ENCODE measurements around the gene GABRR2. TPM values are rescaled to one million over a fixed set of nuclear protein-coding genes. Genes with fewer than 3 reads are reported as not detected.

Gene GABRR2
- total RNA-seq, 2 donors from 2014 or later = 0.33 to 0.35 TPM

GRCh38 chr6:89209457-89209856, 105.6 kb downstream of the GABRR2 start:
- Histone ChIP-seq H3K4me1 (no peaks in the 10 kb centered on the region), H3K4me3 (no peak overlapping the region), H3K27ac (no peak overlapping the region), H3K27me3 (no peaks in the 10 kb centered on the region), H3K36me3 (no peaks in the 10 kb centered on the region), H3K9me3 (no peaks in the 10 kb centered on the region)
- DNase-seq (ENCODE audit: low spot score) = no peak
- no peak for TF ChIP-seq CTCF (IDR thresholded peaks at IDR 0.05)

- no peaks in the 10 kb centered on the region for H3K27me3 ChIP-seq
- H3K36me3 ChIP-seq = no peaks in the 10 kb centered on the region
- H3K4me3 ChIP-seq = no peak overlapping the region
- no peak for TF ChIP-seq CTCF (IDR thresholded peaks at IDR 0.05)
- H3K9me3 ChIP-seq = no peaks in the 10 kb centered on the region
- no peak overlapping the region for H3K27ac ChIP-seq
- no peak for DNase-seq (ENCODE audit: low spot score)
- no peaks in the 10 kb centered on the region for H3K4me1 ChIP-seq
These were observed 106.5 kb downstream of the GABRR2 start for GRCh38 chr6:89208551-89208950.

Other genes with a start within 250 kb of the GABRR2 start
- gene PNRC1, start 234.5 kb downstream of the GABRR2 start, total RNA-seq = 100 to 1,000 TPM; 180 to 201 TPM
- under 1 TPM in 1 of 2 donors, not detected in 1; 0.75 TPM for gene SRSF12, start 197.2 kb downstream of the GABRR2 start, total RNA-seq
- gene PM20D2, start 169.2 kb downstream of the GABRR2 start, total RNA-seq = 10 to 100 TPM; 13.3 to 15.5 TPM
- gene GABRR1, start 97.9 kb downstream of the GABRR2 start, total RNA-seq = under 1 TPM in 1 of 2 donors, not detected in 1; 0.24 TPM
- gene UBE2J1, start 37.4 kb upstream of the GABRR2 start, total RNA-seq = 10 to 100 TPM; 13.8 to 15.6 TPM
- 10 to 100 TPM; 56.4 to 98.0 TPM for gene RRAGD, start 97.0 kb upstream of the GABRR2 start, total RNA-seq
- 10 to 100 TPM in 1 of 2 donors, 1 to 10 TPM in 1; 9.2 to 12.3 TPM for gene ANKRD6, start 117.9 kb upstream of the GABRR2 start, total RNA-seq

All from right atrium auricular region (tissue), 2 donors.